DMS153 treated with DMSO at 0.1 percent for 48 hours (cell line): ENCODE results near the gene MYB.
"Not testable (repeated sequence)": the region's sequence is repeated elsewhere in the genome, so short reads cannot be mapped to it uniquely, and the experiment has no call there.

ENCODE experiments used
- DNase-seq: peaks from one replicate; lab custom pipeline; 2025; ENCODE audit not compliant: unreplicated experiment; lab: John Stamatoyannopoulos, UW

Gene MYB

DNA sequence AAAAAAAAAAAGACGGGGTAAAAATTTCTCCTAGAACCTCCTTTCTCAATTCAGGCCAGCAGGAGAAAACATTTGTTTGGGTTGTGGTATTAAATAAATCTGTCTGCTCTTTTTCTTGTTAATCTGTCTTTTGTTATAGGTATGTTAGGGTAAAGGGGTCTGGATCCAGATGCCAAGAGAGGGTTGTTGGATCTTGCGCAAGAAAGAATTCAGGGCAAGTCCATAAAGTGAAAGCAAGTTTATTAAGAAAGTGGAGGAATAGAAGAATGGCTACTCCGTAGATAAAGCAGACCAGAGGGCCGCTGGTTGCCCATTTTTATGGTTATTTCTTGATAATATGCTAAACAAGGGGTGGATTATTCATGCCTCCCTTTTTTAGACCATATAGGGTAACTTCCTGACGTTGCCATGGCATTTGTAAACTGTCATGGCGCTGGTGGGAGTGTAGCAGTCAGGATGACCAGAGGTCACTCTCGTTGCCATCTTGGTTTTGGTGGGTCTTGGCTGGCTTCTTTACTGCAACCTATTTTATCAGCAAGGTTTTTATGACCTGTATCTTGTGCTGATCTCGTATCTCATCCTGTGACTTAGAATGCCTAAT lies 65.4 kb downstream of the MYB start:
- not testable (repeated sequence) for DNase-seq

DNA sequence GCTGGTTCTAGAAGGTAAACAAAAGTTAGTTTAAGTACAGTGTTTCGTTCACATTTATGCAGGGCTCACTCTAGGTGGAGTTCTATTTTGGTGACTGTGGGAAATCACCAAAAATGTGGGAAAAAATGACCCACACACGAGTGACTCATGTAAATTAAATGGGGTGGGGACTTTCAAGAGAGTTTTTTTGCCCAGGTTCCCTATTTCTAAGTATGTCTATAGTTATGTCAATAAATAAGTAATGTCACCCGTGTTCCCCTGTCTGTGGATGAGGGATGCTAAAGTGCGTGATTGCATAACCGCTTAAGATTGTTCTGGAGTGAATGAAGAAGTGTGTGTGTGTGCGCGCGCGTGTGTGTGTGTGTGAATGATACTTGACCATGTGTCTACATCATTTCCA lies 69.1 kb downstream of the MYB start:
- DNase-seq: no peak

DNA sequence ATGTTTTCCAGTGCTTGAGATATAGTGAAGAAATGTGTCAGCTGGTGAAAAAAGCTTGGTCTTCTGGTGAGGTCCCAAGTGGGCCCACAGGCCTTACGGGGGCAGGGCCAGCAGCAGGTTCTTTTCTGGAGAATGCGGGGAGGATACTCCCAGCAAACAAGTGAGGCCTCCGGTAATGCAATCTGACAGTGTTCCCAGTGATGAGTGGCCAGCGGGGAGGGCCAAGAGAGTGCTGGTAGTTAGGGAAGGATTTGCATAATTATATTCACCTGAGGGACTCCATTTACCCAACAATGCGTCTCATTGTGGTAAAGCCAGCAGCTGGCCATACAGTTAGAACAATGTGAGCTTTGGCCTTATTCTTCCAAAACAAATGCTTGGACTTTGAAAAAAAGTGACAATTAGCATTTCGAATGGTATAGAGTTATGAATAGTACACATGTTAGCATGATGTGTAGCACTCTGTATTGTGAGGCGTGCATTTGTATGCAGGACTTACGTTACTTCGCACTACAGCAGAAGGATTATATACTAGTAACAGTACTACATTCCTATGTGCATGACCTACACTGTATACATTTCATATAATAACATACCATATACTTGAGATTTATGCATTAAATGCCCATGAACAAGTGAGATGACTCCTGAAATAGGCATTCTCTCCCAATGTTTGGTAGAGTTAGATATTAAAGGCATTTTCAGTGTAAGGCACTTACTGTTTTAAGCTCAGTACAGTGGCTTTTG lies 69.8 kb downstream of the MYB start:
- peak; percentile 57 for DNase-seq

DNA sequence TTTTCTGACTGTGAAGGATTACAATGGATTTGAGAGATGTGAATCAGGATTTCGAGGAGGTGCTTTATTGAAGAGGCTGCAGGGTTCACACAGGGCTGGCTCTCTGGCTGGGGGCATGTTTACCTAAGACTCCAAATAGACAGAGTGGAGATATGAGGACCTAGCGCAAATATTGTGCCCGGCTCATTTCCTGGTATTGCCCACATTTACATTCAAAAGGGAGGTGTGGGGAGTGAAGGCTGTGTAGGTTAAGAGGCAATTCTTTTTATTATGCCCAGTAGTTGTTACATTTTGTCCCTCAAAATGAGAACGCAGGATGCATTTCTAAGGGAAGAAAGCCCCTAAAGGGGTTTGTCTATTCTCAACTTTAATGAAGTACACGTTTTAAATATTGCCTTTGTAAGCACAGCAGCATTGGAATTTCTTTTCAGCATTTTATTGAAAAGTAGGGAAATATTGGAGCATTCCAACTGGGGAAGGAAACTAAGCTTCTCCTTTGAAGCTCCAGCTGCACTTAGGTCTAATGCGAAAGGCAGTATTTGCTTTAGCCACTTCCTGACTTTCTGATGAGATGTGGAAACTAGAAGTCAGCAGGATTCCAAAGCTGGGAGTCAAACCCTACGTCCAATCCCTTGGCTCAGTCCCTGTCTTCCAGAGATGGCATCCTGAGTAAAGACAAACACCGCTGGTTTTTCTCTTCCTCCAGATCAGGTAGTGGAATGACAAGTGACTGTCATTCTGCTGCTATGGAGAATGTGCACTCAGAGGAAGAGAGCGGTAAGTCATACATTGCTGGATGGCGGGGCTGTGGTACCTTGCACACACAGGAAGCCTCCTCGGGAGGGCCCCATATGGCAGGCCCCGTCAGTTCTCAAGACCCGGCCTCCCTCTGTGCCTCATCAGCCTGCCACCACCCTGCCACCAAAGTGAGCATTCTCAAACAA lies 70.7 kb downstream of the MYB start:
- DNase-seq: peak; percentile 90

DNA sequence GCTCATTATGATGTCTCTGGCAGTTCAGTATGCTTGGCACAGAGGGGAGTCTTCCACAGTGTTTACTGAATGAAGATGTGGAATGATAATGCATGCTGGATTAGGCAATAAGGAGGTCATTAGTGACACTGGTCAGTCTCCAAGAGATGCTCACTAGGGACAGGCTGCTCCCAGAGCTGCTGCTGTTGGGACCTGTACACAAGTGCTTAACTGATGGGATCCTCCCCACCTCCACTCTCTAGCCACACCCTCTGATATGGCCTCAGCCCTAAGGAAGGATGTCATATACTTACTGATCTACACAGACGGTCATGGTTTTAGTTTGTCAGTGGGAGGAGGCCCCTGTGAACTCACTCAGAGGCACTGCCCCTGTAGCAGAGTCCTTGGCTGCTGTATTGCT lies 73.4 kb downstream of the MYB start:
- no peak for DNase-seq

DNA sequence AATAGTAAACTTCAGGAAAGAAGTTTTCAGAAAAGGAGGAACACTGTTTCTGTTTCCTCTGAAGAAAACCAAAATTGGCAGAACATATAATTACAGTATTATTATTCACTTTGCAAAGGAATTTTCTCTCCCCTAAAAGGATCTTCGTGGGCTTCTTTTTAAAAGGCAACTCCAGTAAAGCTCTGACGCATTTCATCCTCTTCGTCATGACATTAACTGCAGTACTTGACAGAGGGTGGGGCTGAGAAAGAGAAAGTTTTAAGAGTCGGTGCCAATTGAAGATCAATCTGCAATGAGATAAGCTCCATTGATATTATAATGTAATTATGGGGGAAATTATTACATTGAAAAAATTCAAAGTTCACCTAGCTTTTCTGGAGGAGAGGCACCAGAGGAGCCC lies 75.8 kb downstream of the MYB start:
- no peak for DNase-seq

DNA sequence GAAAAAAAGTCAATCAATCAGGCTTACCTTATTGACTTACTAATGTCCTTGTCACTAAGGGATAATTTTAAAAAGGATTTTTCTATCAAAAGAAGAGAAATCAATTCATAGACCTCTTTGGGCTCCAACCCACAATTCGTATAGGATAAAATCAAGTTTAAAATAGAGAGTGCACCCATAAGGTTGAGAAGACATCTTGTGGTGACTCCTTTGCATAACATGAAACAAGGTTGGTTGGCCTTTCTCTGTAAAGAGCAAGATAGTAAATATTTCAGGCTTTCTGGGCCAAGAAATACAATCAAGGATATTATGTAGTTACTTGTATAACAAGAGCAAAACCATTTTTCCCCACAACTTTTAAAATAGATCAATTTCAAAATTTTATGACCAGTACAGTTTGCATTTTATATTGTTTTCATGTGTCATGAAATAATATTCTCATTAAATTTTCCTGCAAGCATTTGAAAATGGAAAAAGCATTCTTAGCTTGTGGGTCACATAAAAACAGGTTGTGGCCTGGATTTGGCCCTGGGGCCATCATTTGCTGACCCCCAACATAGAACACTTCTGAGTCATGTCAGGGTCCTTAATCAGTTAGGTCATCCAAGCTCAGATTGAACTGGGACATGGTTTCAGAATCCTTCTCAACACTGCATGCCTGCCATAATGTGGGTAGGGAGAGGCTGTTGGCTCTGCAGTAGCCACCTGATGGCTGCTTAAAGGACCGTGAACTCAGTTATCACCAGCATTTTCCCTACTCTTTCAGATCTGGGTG lies 76.7 kb downstream of the MYB start:
- no peak for DNase-seq

DNA sequence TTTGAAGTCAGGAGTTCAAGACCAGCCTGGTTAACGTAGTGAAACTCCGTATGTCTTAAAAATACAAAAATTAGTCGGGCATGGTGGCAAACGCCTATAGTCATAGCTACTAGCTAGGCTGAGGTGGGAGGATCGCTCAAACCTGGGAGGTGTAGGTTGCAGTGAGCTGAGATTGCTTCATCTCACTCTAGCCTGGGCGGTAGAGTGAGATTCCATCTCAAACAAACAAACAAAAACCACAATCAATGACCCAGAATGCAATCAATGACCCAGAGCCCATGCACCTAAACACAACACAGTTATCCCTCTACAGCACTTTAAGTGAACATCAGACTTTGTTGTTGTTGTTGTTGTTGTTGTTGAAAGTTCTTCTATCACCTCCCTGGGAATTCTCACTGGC lies 77.9 kb downstream of the MYB start:
- DNase-seq: no peak

DNA sequence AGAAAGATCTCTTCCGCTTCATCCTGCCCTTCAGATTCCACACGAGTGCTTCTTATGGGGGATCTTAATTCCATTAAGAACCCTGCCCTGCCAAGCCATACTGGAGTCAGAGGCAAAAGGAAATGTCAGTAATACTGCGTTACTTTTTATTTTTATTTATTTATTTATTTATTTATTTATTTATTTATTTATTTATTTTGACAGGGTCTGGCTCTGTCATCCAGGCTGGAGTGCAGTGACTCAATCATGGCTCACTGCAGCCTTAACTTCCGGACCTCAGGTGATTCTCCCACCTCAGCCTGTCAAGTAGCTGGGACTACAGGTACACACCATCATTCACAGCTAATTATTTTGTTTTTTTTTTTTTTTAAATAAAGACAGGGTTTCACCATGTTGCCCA lies 79.5 kb downstream of the MYB start:
- no peak for DNase-seq

DNA sequence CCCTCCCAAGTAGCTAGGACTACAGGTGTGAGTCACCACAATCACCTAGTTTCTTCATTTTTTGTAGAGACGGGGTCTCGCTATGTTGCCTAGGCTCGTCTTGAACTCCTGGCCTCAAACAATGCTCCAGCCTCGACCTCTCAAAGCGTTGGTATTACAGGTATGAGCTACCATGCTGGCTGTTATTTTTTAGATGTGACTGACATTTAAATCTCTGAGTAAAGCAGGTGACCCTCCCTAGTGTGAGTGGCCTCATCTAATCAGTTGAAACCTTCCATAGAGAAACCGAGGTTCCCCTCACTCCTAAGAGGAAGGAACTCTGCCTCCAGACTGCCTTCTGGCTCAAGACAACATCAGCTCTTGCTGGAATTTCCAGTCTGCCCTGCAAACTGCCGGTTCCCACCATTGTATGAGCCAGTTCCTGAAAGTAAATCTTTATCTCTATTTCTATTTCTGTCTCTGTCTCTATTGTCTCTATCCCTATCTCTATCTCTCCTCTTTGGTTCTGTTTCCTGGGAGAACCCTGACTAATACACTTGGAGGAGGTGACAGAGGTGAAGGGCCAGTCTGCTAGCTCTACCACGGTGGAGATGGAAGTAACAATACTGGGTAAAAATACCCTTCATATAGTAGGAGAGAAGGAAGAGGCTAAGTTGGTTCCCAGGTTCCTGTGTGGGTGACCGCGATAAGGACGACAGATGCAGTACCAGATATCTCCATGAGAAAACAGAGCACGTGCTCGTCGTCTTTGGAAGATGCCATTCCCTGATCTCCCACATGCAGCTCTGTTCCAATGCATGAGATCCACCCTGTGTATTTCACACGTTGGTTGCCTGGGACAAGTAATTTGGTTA lies 81.0 kb downstream of the MYB start:
- DNase-seq: no peak

DNA sequence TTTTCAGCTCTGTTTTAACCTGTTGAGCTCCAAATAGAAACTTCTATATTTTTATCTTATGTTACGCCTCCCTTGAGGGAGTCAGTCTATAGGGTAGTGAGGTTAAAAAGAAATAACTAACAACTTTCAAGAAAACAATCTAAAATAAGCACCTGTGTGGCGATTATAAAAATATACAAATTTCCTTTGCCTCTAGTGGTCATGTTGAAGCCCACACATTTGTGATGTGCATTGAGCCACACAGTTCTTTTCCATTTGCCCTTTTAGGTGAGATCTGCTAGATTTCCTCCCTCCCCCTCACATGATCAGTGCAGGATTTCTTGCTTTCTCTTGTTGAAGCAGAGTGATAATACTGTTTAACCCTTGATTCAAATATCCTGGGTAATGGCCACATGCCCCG lies 84.2 kb downstream of the MYB start:
- no peak for DNase-seq

DNA sequence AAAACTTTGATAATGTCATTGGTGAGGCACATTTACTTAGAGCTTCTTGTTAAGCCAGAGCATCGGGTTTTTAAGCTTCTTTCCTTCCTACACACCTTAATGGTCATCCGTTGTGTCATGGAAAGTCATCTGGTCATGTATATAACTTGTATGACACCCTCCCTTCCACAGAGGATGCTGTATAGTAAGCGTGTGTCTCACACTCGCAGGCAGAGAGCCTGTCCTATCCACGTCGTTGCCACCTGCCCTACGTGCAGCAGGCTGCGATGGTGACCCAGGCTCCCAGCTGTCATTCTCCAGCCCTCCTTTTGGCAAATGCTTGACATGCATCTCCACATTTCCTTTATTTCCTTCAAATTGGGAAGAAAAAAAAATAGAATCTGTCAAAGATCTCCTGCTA lies 85.6 kb downstream of the MYB start:
- DNase-seq: peak; percentile 81

DNA sequence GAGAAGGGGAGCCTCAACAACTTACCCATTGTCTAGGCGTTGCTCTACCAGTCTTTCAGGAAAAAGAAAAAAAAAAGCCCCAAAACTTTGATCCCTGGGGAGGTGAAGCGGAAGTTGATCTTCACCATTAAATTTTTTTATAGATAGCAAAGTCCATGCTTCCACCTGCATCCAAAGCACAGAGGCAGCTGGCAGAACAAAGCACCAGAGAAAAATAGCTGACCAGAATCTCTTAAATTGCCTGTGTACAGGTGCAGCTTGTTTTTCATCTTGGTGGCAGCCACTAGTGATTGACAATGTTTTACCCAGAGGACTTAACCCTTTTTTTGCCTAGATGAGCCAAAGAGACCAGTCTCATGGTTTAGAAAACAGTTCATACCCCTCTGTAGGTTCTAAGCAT lies 86.0 kb downstream of the MYB start:
- DNase-seq: peak; percentile 90

DNA sequence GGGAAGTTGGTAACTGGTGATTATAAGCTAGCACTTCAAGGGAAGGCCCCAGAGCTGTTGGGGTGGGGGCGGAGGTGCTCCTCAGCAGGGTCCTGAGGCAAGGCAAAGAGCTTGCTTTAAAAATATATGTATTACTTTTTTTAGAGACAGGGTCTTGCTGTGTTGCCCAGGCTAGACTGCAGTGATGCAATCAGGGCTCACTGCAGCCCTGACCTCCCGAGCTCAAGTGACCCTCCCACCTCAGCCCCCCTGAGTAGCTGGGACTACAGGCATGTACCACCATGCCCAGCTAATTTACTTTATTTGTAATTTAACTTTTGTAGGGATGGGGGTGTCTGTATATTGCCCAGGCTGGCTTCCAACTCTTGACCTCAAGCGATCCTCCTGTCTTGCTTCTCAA lies 87.2 kb downstream of the MYB start:
- no peak for DNase-seq

DNA sequence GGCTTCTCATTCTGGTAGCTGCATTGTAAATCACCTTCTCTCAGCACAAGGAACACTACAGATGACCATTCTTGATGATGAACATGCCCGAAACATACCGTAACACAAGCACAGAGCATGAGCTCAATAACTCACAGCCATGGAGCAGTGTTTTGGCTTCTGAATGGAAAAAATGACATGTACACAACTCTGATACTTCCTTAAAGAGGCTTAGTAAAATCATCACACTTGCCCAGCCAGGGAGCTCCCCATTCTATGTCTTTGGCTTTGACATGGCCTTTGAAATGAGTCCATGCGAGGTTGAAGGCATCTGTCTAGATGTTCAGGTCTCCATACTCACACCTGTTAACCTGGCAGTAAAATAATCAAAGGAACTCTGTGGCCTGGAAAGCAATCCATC lies 87.6 kb downstream of the MYB start:
- DNase-seq: no peak
